HepG2 (cell line): Measurements from ENCODE around the gene MRPL48. TPM values are rescaled to one million over a fixed set of nuclear protein-coding genes. Genes with fewer than 3 reads are reported as not detected.

Experiments used
- ATAC-seq: fragments of 200-7000 bp; cut with Tn5 transposase; 3 replicates; pipeline ENCODE4 v1.9.1; 2020; ENCODE audit warnings: mild to moderate bottlenecking, moderate library complexity
- BruUV-seq: library from RNA; stranded (reverse); fragments of 400-500 nt; replicated peaks from 2 replicates; lab custom pipeline; 2021; lab: Mats Ljungman, UMichigan
- CTCF ChIA-PET: fragments of 300-600 bp; formaldehyde crosslinking; extraction: SDS; loops from one replicate; lab custom pipeline; 2021; ENCODE audit warnings: low total read pairs, inconsistent platforms, low intra/inter-chr PET ratio; lab: Yijun Ruan, JAX
- POLR2A ChIA-PET: fragments of 350-600 bp; sonication (Branson Sonifier 250); formaldehyde crosslinking; loops from one replicate; lab custom pipeline; 2020; ENCODE audit warnings: antibody characterized with exemption, inconsistent platforms; lab: Yijun Ruan, JAX
- DNase-seq: peaks from one replicate; pipeline ENCODE4 v3.0.0-alpha.2; 2015; ENCODE audit warnings: low spot score
- FAIRE-seq: peaks from 3 replicates; lab custom pipeline; 2011; peaks lifted over from hg19 to GRCh38; lab: Jason Lieb, UNC
- H2AFZ ChIP-seq: one replicate; pipeline ENCODE4 v1.6.1; 2011; ENCODE audit warnings: low read length, inconsistent platforms
- H3K27ac ChIP-seq: fragments of 300-600 bp; 3 replicates; pipeline ENCODE4 v1.8.0; 2011; ENCODE audit warnings: mixed run types, mild to moderate bottlenecking, mixed read lengths, low read length, inconsistent platforms; ENCODE audit not compliant: insufficient read depth; ENCODE audit errors: extremely low read length
- H3K27me3 ChIP-seq, 2 experiments: fragments of 200-600 bp in 1 of 2; 2 replicates in 1 of 2; 3 replicates in 1 of 2; pipeline versions ENCODE4 v1.6.0 to v1.8.0; 2011; ENCODE audit warnings: low read length in 2 of 2, mild to moderate bottlenecking in 2 of 2, moderate library complexity in 2 of 2, inconsistent platforms in 1 of 2; ENCODE audit not compliant: insufficient read depth in 2 of 2, control insufficient read depth in 1 of 2
- H3K36me3 ChIP-seq, 2 experiments: fragments of 200-600 bp in 1 of 2; replicated peaks in 1 of 2; 2 replicates in 1 of 2; 3 replicates in 1 of 2; pipeline versions ENCODE4 v1.5.1 to v1.8.0; 2011; ENCODE audit warnings: low read length in 2 of 2, inconsistent platforms in 1 of 2; ENCODE audit not compliant: insufficient read depth in 2 of 2, control insufficient read depth in 1 of 2
- H3K4me1 ChIP-seq: 2 replicates; pipeline ENCODE4 v1.5.1; 2012; ENCODE audit warnings: low read length, inconsistent platforms; ENCODE audit not compliant: insufficient read depth
- H3K4me2 ChIP-seq: 2 replicates; pipeline ENCODE4 v1.6.0; 2011; ENCODE audit warnings: low read depth, low read length, inconsistent platforms
- H3K4me3 ChIP-seq, 3 experiments: fragments of 200-600 bp in 1 of 3; sonication (generic), shearing (Covaris generic) in 1 of 3; replicated peaks in 1 of 3; 2 replicates each; pipeline ENCODE4 v1.5.1; 2011 to 2016; ENCODE audit warnings: low read length in 3 of 3, inconsistent platforms in 2 of 3, low read depth in 2 of 3, mild to moderate bottlenecking in 2 of 3, control low read depth in 1 of 3, mixed read lengths in 1 of 3; ENCODE audit not compliant: insufficient read depth in 1 of 3
- H3K79me2 ChIP-seq: one replicate; pipeline ENCODE4 v1.6.1; 2011; ENCODE audit warnings: low read length, inconsistent platforms; ENCODE audit not compliant: insufficient read depth
- H3K9ac ChIP-seq: 2 replicates; pipeline ENCODE4 v1.6.0; 2011; ENCODE audit warnings: mild to moderate bottlenecking, low read depth, low read length, inconsistent platforms; ENCODE audit not compliant: insufficient read depth
- H3K9me3 ChIP-seq: 2 replicates; pipeline ENCODE4 v1.5.1; 2012; ENCODE audit warnings: mild to moderate bottlenecking, low read length
- H4K20me1 ChIP-seq: 2 replicates; pipeline ENCODE4 v1.6.0; 2011; ENCODE audit warnings: inconsistent platforms, mild to moderate bottlenecking, low read length, moderate library complexity; ENCODE audit not compliant: insufficient read depth
- CBX1 ChIP-seq: IDR thresholded peaks from one replicate; pipeline ENCODE4 v1.6.1; 2016; ENCODE audit warnings: antibody characterized with exemption, low read depth
- CEBPB ChIP-seq: IDR thresholded peaks from 2 replicates; pipeline ENCODE4 v1.6.1; 2011; ENCODE audit warnings: low read depth, low read length, improper control_type of control experiment, borderline replicate concordance
- PAXIP1 ChIP-seq: sonication (generic); formaldehyde crosslinking; conservative IDR thresholded peaks from 2 replicates; pipeline ENCODE4 v1.4.0; 2020; ENCODE audit warnings: mild to moderate bottlenecking, missing genetic modification reagents, moderate library complexity
- PHF21A ChIP-seq: sonication (generic); formaldehyde crosslinking; IDR thresholded peaks from 2 replicates; pipeline ENCODE4 v1.5.0; 2020; ENCODE audit warnings: mild to moderate bottlenecking, missing genetic modification reagents
- POGZ ChIP-seq: sonication (generic); formaldehyde crosslinking; IDR thresholded peaks from 2 replicates; pipeline ENCODE4 v1.4.0; 2020; ENCODE audit warnings: mild to moderate bottlenecking, missing genetic modification reagents
- TOE1 ChIP-seq: sonication (generic); formaldehyde crosslinking; IDR thresholded peaks from 2 replicates; pipeline ENCODE4 v1.4.0; 2020; ENCODE audit warnings: mild to moderate bottlenecking, missing genetic modification reagents
- YY1 ChIP-seq: IDR thresholded peaks from 2 replicates; pipeline ENCODE4 v1.6.1; 2011; ENCODE audit warnings: low read length, low read depth, moderate library complexity, mild to moderate bottlenecking; ENCODE audit not compliant: insufficient read depth, insufficient replicate concordance
- ZBTB20 ChIP-seq: sonication (generic); formaldehyde crosslinking; IDR thresholded peaks from 2 replicates; pipeline ENCODE4 v1.8.1; 2023; ENCODE audit warnings: missing genetic modification reagents, low read depth, mild to moderate bottlenecking, borderline replicate concordance
- ZIK1 ChIP-seq: sonication (generic); formaldehyde crosslinking; IDR thresholded peaks from 2 replicates; pipeline ENCODE4 v1.5.0; 2020; ENCODE audit warnings: mild to moderate bottlenecking, low read depth, missing genetic modification reagents, borderline replicate concordance
- ZKSCAN8 ChIP-seq: IDR thresholded peaks from 2 replicates; pipeline ENCODE4 v1.6.1; 2016; ENCODE audit warnings: borderline replicate concordance, missing genetic modification reagents, missing compliant biosample characterization
- ZNF281 ChIP-seq: sonication (generic); formaldehyde crosslinking; IDR thresholded peaks from 2 replicates; pipeline ENCODE4 v1.4.0; 2020; ENCODE audit warnings: missing genetic modification reagents, borderline replicate concordance
- ZNF598 ChIP-seq: sonication (generic); formaldehyde crosslinking; IDR thresholded peaks from 2 replicates; pipeline ENCODE4 v1.5.1; 2020; ENCODE audit warnings: mild to moderate bottlenecking, missing genetic modification reagents, borderline replicate concordance
- ZNF746 ChIP-seq: sonication (generic); formaldehyde crosslinking; IDR thresholded peaks from 2 replicates; pipeline ENCODE4 v1.8.0; 2022; ENCODE audit warnings: mild to moderate bottlenecking, missing genetic modification reagents
- ZSCAN30 ChIP-seq: sonication (generic); formaldehyde crosslinking; IDR thresholded peaks from 2 replicates; pipeline ENCODE4 v1.5.0; 2020; ENCODE audit warnings: mild to moderate bottlenecking, missing genetic modification reagents
- WGBS: methylation state at CpG from one replicate; pipeline ENCODE4 v1.1.6; 2017; ENCODE audit warnings: low lambda C conversion rate; 5-methylcytosine and 5-hydroxymethylcytosine counted together
- in situ Hi-C: cut with HindIII; loops from 2 replicates; pipeline ENCODE4 v1.10.0; 2017; ENCODE audit warnings: low pct_unique_long_range_greater_than_20kb; ENCODE audit not compliant: extremely low pct_ligation_motif_present
- intact Hi-C: fragments of 100-400 bp; cut with micrococcal nuclease; formaldehyde crosslinking; loops from one replicate; pipeline ENCODE4 v1.10.0; 2022; ENCODE audit not compliant: unreplicated experiment
- polyA plus RNA-seq, 8 experiments: library from polyadenylated mRNA; depleted of rRNA in 3 of 8; stranded (reverse) in 7 of 8; unstranded in 1 of 8; fragments of >200 nt; fragmentation: Illumina TruSeq in 4 of 8; extraction: Trizol in 4 of 8; gene quantifications; 2 replicates each; pipeline versions ENCODE4 v1.2.1 to v1.2.3, GENCODE V29; 2011 to 2016; ENCODE audit warnings: low read depth in 4 of 8, missing spikeins in 1 of 8, mixed read lengths in 1 of 8; ENCODE audit not compliant: insufficient read depth in 1 of 8
- total RNA-seq, 5 experiments: library from RNA; depleted of rRNA; stranded (reverse); fragments of >200 nt; fragmentation: Illumina TruSeq; extraction: Trizol; gene quantifications; 2 replicates each; pipeline ENCODE4 v1.2.3, GENCODE V29; 2016; ENCODE audit warnings: low read depth in 1 of 5
- TF ChIP-seq, protein P1 (sequence below): sonication (generic); formaldehyde crosslinking; IDR thresholded peaks from 2 replicates; pipeline ENCODE4 v1.8.1; 2023; ENCODE audit warnings: mild to moderate bottlenecking, missing genetic modification reagents, borderline replicate concordance
- TF ChIP-seq, protein P2 (sequence below): sonication (generic); formaldehyde crosslinking; IDR thresholded peaks from 2 replicates; pipeline ENCODE4 v1.4.0; 2020; ENCODE audit warnings: mild to moderate bottlenecking, missing genetic modification reagents, borderline replicate concordance

Gene MRPL48
- total and polyA plus RNA-seq, 2 of the 13 experiments (the other 11 are each of a cell fraction or from before 2014, with no cell fraction given) = 61.2 to 67.9 TPM

DNA sequence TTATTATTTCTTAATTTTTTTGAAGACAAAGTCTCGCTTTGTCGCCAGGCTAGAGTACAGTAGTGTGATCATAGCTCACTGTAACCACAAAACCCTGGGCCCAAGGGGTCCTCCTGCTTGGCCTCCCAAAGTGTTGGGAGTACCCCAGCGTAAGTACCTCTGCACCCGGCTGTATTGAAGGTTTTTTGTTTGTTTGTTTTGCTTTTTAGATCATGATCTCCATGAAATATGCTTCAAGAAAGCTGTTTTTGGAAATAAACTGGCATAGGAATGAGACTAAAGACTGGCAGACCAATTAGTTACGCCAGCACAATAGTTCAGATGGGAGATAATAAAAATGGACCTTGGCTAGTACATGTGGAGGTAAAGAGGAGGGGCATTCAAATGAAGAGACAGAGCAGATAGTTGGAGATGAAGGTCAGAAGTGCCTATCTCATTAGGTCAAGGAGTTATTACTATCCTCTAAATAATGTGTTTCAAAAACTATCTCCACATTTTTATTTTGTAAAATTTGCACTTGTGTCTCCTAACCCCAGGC, 4.1 kb upstream of the MRPL48 start:
- CTCF ChIA-PET = no interaction called here
- H3K4me3 ChIP-seq = peak overlapping the region in 2 of 3 experiments; percentile 17 to 56; a peak in 4 of 6 replicates
- H3K4me1 ChIP-seq = peaks cover 60% of the 10 kb centered on the region
- in situ Hi-C loops = no loop called here
- H4K20me1 ChIP-seq = no peaks in the 10 kb centered on the region
- H3K27ac ChIP-seq = peak overlapping the region; percentile 82
- H3K4me2 ChIP-seq = peak overlapping the region; percentile 83
- H3K79me2 ChIP-seq = peaks cover 6% of the 10 kb centered on the region
- intact Hi-C loops = no loop called here
- ATAC-seq (no peak), DNase-seq (peak; percentile 50), FAIRE-seq (no peak)
- BruUV-seq = no TSS peak
- peak overlapping the region; percentile 22 for H2AFZ ChIP-seq
- H3K9me3 ChIP-seq = no peaks in the 10 kb centered on the region
- peak overlapping the region; percentile 74 for H3K9ac ChIP-seq
- H3K36me3 ChIP-seq = no peaks in the 10 kb centered on the region
- H3K27me3 ChIP-seq = no peaks in the 10 kb centered on the region
- POLR2A ChIA-PET = interaction anchor here (0.6 to 2.2 kb wide), 9 partner anchors 16 to 476 kb away, joined by 3 to 36 read pairs (median 4); partner anchors contain the start of genes FAM168A and RAB6A
- 66% methylated on average over 5 of the region's 5 CpGs for WGBS
- TF ChIP-seq PHF21A (CRISPR knock-in tag) (no peak), ZKSCAN8 (CRISPR knock-in tag) (no peak), TOE1 (CRISPR knock-in tag) (no peak), ZNF598 (CRISPR knock-in tag) (no peak), CBX1 (no peak), POGZ (CRISPR knock-in tag) (no peak), ZNF281 (CRISPR knock-in tag) (no peak), ZSCAN30 (CRISPR knock-in tag) (no peak), CEBPB (no peak), PAXIP1 (CRISPR knock-in tag) (no peak), YY1 (no peak), ZBTB20 (CRISPR knock-in tag) (peak; percentile 24; the same call in 1 of the 2 replicates), ZNF746 (CRISPR knock-in tag) (no peak), ZIK1 (CRISPR knock-in tag) (no peak)
- TF ChIP-seq, protein P1, sequence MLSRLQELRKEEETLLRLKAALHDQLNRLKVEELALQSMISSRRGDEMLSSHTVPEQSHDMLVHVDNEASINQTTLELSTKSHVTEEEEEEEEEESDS (CRISPR knock-in tag) = no peak
- TF ChIP-seq, protein P2, sequence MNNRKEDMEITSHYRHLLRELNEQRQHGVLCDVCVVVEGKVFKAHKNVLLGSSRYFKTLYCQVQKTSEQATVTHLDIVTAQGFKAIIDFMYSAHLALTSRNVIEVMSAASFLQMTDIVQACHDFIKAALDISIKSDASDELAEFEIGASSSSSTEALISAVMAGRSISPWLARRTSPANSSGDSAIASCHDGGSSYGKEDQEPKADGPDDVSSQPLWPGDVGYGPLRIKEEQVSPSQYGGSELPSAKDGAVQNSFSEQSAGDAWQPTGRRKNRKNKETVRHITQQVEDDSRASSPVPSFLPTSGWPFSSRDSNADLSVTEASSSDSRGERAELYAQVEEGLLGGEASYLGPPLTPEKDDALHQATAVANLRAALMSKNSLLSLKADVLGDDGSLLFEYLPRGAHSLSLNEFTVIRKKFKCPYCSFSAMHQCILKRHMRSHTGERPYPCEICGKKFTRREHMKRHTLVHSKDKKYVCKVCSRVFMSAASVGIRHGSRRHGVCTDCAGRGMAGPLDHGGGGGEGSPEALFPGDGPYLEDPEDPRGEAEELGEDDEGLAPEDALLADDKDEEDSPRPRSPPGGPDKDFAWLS (CRISPR knock-in tag) = no peak
